ENCODE results near the gene TCEA2.

Gene TCEA2

GRCh38 chr20:64119301-64119680 is 56.3 kb downstream of the TCEA2 start:
- FAIRE-seq (no peak), DNase-seq (ENCODE audit: insufficient read length, low spot score) (no peak)

- FAIRE-seq (no peak), DNase-seq (ENCODE audit: insufficient read length, low spot score) (no peak)
These were observed 56.8 kb downstream of the TCEA2 start for GRCh38 chr20:64119681-64120341.

GRCh38 chr20:64121586-64121985 is 58.6 kb downstream of the TCEA2 start:
- no peak for FAIRE-seq
- no peak for DNase-seq (ENCODE audit: insufficient read length, low spot score)

All from GM19239 (cell line).